ENCODE measurements around the gene BNC1.
"Not testable (repeated sequence)": the region's sequence is repeated elsewhere in the genome, so short reads cannot be mapped to it uniquely, and the experiment has no call there.

The BNC1 gene

GRCh38 chr15:83293201-83293600 lies 8.7 kb upstream of the BNC1 start:
- DNase-seq: no peak

GRCh38 chr15:83292317-83292716 lies 7.9 kb upstream of the BNC1 start:
- no peak for DNase-seq

GRCh38 chr15:83290236-83290635 lies 5.8 kb upstream of the BNC1 start:
- DNase-seq: no peak

- DNase-seq: no peak
Observed at GRCh38 chr15:83289160-83289559, 4.7 kb upstream of the BNC1 start.

GRCh38 chr15:83288381-83288801 lies 3.9 kb upstream of the BNC1 start:
- DNase-seq: no peak

- no peak for DNase-seq
Observed at GRCh38 chr15:83287541-83288027, 3.1 kb upstream of the BNC1 start.

- DNase-seq: no peak
Observed at GRCh38 chr15:83285979-83286553, 1.6 kb upstream of the BNC1 start.

- no peak for DNase-seq
Observed at GRCh38 chr15:83285284-83285978, 967 bp upstream of the BNC1 start.

GRCh38 chr15:83283813-83284558 lies 478 bp downstream of the BNC1 start:
- no peak for DNase-seq

GRCh38 chr15:83283138-83283812 lies 1.2 kb downstream of the BNC1 start:
- no peak for DNase-seq

- no peak for DNase-seq
Observed at GRCh38 chr15:83282776-83283137, 1.7 kb downstream of the BNC1 start.

- DNase-seq: no peak
Observed at GRCh38 chr15:83282141-83282540, 2.3 kb downstream of the BNC1 start.

GRCh38 chr15:83278191-83278590 lies 6.3 kb downstream of the BNC1 start:
- no peak for DNase-seq

- no peak for DNase-seq
Observed at GRCh38 chr15:83276661-83277060, 7.8 kb downstream of the BNC1 start.

- DNase-seq: no peak
Observed at GRCh38 chr15:83275412-83275811, 9.1 kb downstream of the BNC1 start.

GRCh38 chr15:83270176-83270575 lies 14.3 kb downstream of the BNC1 start:
- no peak for DNase-seq

GRCh38 chr15:83268147-83268546 lies 16.3 kb downstream of the BNC1 start:
- no peak for DNase-seq

GRCh38 chr15:83262594-83263315 lies 21.7 kb downstream of the BNC1 start:
- DNase-seq: no peak

GRCh38 chr15:83262181-83262580 lies 22.3 kb downstream of the BNC1 start:
- DNase-seq: not testable (repeated sequence)

GRCh38 chr15:83250781-83251180 lies 33.7 kb downstream of the BNC1 start:
- DNase-seq: no peak

GRCh38 chr15:83249030-83249343 lies 35.5 kb downstream of the BNC1 start:
- DNase-seq: no peak

GRCh38 chr15:83248151-83249029 lies 36.1 kb downstream of the BNC1 start:
- DNase-seq: peak; percentile 53
